Measurements from ENCODE around the gene TSR3.

The TSR3 gene

DNA sequence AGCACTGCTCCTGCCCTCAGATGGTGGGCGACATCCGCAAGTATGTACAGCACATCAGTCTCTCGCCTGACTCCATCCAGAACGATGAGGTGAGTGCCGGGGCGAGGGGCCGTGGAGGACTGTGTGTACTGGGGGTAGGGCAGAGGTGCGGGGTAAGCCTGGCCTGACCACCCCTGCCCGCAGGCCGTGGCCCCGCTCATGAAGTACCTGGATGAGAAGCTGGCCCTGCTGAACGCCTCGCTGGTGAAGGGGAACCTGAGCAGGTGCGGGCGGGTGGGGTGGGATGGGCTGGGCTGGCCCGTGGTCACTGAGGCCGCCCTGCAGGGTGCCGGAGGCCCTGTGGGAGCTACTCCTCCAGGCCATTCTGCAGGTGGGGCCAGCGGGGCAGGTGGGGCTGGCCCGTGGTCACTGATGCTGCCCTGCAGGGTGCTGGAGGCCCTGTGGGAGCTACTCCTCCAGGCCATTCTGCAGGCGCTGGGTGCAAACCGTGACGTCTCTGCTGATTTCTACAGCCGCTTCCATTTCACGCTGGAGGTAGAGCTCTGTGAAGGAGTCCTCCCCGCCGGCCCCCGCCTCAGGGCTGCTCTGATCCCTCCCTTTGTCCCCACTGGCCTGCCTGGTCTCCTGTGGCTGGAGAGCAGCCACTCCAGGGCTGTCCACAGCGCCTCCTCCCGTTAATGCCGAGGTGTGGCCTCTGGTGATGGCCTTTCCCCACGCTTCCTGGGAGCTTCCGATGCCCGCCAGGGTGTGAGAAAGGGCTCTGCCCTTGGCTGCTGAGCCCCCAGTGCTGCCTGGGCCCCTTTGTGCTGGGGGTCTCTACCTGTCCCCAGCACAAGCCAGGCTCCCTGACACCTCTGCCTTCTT is 5.0 kb downstream of the TSR3 start:
- TF ChIP-seq, protein P1, sequence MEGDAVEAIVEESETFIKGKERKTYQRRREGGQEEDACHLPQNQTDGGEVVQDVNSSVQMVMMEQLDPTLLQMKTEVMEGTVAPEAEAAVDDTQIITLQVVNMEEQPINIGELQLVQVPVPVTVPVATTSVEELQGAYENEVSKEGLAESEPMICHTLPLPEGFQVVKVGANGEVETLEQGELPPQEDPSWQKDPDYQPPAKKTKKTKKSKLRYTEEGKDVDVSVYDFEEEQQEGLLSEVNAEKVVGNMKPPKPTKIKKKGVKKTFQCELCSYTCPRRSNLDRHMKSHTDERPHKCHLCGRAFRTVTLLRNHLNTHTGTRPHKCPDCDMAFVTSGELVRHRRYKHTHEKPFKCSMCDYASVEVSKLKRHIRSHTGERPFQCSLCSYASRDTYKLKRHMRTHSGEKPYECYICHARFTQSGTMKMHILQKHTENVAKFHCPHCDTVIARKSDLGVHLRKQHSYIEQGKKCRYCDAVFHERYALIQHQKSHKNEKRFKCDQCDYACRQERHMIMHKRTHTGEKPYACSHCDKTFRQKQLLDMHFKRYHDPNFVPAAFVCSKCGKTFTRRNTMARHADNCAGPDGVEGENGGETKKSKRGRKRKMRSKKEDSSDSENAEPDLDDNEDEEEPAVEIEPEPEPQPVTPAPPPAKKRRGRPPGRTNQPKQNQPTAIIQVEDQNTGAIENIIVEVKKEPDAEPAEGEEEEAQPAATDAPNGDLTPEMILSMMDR (conservative IDR thresholded peaks at IDR 0.05; ENCODE audit: low read length) = no peak; the same call in 1 of the 2 replicates
- no peak overlapping the region for H3K4me3 ChIP-seq (ENCODE audit: low read length)
- no peak for DNase-seq (ENCODE audit: low read depth)

DNA sequence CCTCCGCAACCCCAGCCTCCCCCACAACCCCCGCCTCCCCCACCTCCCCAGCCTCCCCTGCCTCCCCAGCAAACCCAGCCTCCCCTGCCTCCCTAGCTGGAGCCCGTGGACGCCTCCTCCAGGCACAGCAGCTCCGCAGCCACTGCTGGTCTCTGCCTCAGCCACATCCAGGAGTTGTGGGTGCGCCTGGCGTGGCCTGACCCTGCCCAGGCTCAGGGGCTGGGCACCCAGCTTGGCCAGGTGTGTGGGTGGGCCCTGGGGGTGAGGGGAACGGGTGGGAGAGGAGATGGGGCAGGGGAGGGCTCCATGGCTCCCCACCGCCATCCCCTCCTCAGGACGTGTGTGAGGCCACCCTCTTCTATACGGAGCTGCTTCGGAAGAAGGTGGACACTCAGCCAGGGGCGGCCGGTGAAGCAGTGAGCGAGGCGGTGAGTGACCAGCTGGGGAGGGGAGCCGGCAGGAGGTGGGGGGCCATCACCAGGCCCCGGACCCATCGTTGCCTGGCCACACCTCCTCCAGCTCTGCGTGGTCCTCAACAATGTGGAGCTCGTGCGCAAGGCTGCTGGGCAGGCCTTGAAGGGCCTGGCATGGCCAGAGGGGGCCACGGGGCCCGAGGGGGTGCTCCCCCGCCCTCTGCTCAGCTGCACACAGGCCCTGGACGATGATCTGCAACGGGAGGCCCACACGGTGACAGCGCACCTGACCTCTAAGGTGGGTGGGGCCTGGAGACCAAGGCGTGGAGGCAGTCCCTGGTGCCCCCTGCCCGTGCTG is 5.8 kb downstream of the TSR3 start:
- no peak overlapping the region for H3K4me3 ChIP-seq (ENCODE audit: low read length)
- no peak for DNase-seq (ENCODE audit: low read depth)
- TF ChIP-seq, protein P1 (conservative IDR thresholded peaks at IDR 0.05; ENCODE audit: low read length) = no peak

DNA sequence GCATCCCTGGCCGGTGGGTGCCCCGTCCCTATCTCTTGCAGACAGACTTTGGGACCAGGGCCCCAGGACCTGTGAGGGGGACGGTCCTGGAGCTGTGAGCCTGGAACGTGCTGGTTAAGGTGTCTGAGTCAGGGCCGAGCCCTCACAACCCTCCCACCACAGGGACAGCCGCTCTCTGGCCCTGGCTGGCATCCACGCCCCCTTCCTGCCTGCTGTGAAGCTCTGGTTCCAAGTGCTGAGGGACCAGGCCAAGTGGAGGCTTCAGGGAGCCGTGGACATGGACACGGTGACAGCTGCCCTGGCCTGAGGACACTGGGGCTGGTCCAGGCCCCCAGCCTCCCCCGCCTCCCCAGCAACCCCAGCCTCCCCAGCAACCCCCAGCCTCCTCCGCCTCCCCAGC is 6.6 kb downstream of the TSR3 start:
- no peak overlapping the region for H3K4me3 ChIP-seq (ENCODE audit: low read length)
- TF ChIP-seq, protein P1 (conservative IDR thresholded peaks at IDR 0.05; ENCODE audit: low read length) = no peak
- no peak for DNase-seq (ENCODE audit: low read depth)

DNA sequence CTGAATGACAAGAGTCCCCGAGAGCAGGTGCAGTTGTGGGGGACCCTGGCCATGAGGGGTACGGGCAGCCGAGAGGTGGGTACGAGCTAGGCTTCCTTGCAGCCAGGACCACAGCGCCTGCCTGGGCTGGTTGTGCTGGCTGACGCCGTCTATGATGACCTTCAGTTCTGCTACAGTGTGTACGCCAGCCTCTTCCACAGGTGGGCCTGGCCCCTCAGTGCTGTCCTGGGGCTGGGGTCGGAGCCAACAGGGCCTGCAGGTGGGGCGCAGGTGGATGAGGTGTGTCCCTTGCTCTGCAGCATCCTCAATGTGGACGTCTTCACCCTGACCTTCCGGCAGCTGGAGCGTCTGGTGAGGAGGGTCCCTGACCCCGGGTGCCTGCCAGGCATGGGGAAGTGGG is 7.2 kb downstream of the TSR3 start:
- no peak overlapping the region for H3K4me3 ChIP-seq (ENCODE audit: low read length)
- no peak for DNase-seq (ENCODE audit: low read depth)
- TF ChIP-seq, protein P1 (conservative IDR thresholded peaks at IDR 0.05; ENCODE audit: low read length) = no peak

DNA sequence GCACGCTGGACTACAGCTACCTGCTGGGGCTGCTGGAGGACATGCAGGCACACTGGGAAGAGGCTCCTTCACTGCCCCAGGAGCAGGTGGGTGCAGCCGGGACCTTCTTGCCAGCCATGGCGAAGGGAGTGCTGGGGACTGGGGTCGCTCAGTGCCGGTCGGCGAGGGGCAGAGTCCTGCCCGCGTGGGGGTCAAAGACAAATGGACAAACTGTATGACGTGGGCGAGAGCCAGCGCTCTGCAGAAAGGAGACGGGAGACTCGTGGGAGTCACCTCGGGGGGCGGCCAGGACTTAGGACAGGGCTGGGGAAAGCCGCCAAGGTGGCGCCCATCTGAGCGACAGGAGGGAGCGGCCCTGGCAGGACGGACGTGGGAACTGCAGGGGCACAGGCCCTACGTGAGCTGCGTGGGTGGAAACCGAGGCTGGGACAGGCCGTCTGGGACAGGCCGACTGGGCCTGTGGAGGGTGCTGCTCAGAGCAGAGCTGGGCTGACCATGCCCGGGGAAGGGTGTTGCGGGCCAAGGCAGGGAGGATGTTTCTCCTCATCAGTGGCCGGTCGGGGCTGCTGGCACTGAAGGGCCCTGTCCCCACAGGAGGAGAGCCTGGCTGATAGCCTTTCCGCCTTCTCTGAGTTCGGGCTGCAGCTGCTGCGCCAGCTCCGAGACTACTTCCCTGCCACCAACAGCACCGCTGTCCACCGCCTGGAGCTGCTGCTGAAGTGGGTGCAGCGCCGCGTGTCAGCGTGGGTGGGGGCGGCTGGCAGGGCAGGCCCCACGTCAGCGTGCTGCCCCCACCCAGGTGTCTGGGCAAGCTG is 8.0 kb downstream of the TSR3 start:
- no peak overlapping the region for H3K4me3 ChIP-seq (ENCODE audit: low read length)
- DNase-seq (ENCODE audit: low read depth) = no peak
- TF ChIP-seq, protein P1 (conservative IDR thresholded peaks at IDR 0.05; ENCODE audit: low read length) = no peak

DNA sequence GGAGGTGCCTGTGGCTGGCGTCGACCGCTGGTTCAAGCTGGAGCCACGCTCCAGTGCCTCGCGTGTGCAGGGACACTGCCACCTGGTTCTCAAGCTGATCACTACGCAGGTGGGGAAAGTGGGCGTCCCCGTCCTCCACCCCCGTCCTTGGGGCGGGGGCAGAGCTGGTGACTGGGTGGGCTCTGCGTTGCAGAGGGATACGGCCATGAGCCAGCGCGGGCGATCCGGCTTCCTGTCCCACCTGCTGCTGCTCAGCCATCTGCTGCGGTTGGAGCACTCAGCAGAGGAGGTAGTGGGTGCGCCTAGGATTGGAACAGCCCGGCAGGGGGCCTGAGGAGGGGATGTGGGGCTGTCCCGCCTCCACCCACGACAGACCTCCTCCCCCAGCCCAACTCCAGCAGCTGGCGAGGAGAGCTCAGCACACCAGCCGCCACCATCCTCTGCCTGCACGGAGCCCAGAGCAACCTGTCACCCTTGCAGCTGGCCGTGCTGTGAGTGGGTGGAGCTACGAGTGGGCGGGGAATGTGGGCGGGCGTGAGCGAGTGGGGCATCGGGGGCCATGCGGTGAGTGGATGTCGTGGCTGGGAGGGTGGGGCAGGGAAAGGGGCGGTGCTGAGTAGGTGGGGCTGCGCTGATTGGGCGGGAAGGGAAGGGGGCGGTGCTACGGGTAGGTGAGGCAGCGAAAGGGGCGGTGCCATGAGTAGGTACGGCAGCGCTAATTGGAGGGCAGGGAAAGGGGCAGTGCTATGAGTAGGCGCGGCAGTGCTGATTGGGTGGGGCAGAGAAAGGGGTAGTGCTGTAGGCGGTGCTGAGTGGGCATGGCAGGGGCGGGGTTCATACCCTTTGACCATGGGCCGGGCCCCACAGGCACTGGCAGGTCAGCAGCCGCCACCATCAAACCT is 8.9 kb downstream of the TSR3 start:
- TF ChIP-seq, protein P1 (conservative IDR thresholded peaks at IDR 0.05; ENCODE audit: low read length) = no peak
- no peak overlapping the region for H3K4me3 ChIP-seq (ENCODE audit: low read length)
- peak; percentile 58 for DNase-seq (ENCODE audit: low read depth)
